NT2/D1 (cell line): ENCODE data around the gene TSPAN16.

Source experiments
- SUZ12 ChIP-seq: IDR thresholded peaks from 2 replicates; pipeline ENCODE4 v1.6.1; 2011; ENCODE audit not compliant: insufficient read length, insufficient read depth; ENCODE audit errors: extremely low read depth
- ZNF274 ChIP-seq: IDR thresholded peaks from 2 replicates; pipeline ENCODE4 v1.6.1; 2011; ENCODE audit warnings: mild to moderate bottlenecking, low read depth, low read length

GRCh38 chr19:11265177-11265784 is 30.7 kb upstream of the TSPAN16 start:
- TF ChIP-seq SUZ12 (no peak), ZNF274 (no peak)
